DMS153 treated with DMSO at 0.1 percent for 48 hours (cell line): ENCODE results near the gene TAMM41.
"Not testable (repeated sequence)": the region's sequence is repeated elsewhere in the genome, so short reads cannot be mapped to it uniquely, and the experiment has no call there.

Experiments
- DNase-seq: peaks from one replicate; lab custom pipeline; 2025; ENCODE audit not compliant: unreplicated experiment; lab: John Stamatoyannopoulos, UW

TAMM41 gene, protein sequence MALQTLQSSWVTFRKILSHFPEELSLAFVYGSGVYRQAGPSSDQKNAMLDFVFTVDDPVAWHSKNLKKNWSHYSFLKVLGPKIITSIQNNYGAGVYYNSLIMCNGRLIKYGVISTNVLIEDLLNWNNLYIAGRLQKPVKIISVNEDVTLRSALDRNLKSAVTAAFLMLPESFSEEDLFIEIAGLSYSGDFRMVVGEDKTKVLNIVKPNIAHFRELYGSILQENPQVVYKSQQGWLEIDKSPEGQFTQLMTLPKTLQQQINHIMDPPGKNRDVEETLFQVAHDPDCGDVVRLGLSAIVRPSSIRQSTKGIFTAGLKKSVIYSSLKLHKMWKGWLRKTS

GRCh38 chr3:11846281-11847266 lies at the start of gene TAMM41:
TSS of gene TAMM41 (minus strand) at chr3:11846885. CDS start at chr3:11846636, 249 bp downstream.
- peak; percentile 38 for DNase-seq

DNA sequence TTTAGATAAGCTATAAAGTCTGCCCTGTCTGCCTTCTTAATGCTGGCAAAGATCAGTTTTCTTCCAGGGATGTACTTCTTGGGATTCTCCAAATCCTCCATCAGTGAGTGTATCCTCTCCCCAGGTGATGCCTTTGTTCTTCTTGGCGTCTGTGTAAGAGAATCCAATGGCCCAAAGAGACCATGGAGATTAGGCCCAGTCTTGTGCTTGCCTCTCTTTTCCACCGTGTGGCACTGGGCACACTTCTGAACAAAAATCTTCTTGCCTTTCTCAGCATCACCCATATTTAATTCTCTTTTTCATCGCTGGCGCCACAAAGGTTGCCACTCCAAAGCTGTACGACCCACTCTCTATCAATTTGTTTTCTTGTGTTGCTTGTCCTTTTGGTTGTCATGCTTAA lies 32.2 kb upstream of the TAMM41 start:
- DNase-seq = no peak

DNA sequence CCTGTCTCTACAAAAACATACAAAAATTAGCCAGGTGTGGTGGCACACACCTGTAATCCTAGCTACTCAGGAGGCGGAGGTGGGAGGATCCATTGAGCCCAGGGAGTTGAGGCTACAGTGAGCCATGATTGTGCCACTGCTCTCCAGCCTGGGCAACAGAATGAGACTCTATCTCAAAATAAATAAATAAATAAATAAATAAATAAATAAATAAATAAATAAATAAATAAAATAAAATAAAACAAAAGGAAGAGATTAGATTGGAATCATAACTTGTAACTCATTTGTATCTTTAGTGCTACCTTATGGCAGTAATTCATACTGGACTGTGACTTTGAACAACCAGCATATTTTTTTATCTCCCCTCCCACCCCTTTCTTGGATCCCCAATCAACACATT lies 28.0 kb upstream of the TAMM41 start:
- DNase-seq = not testable (repeated sequence)

DNA sequence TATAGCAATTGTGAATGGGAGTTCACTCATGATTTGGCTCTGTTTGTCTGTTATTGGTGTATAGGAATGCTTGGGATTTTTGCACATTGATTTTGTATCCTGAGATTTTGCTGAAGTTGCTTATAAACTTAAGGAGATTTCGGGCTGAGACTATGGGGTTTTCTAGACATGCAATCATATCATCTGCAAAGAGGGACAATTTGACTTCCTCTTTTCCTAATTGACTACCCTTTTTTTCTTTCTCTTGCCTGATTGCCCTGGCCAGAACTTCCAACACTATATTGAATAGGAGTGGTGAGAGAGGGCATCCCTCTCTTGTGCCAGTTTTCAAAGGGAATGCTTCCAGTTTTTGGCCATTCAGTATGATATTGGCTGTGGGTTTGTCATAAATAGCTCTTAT lies 17.1 kb upstream of the TAMM41 start:
- DNase-seq = not testable (repeated sequence)

- not testable (repeated sequence) for DNase-seq
Measured at GRCh38 chr3:11862584-11862983, 15.9 kb upstream of the TAMM41 start.

GRCh38 chr3:11862145-11862544 lies 15.5 kb upstream of the TAMM41 start:
- DNase-seq = not testable (repeated sequence)

- not testable (repeated sequence) for DNase-seq
Measured at GRCh38 chr3:11860213-11860612, 13.5 kb upstream of the TAMM41 start.

- no peak for DNase-seq
Measured at GRCh38 chr3:11853450-11853849, 6.8 kb upstream of the TAMM41 start.

DNA sequence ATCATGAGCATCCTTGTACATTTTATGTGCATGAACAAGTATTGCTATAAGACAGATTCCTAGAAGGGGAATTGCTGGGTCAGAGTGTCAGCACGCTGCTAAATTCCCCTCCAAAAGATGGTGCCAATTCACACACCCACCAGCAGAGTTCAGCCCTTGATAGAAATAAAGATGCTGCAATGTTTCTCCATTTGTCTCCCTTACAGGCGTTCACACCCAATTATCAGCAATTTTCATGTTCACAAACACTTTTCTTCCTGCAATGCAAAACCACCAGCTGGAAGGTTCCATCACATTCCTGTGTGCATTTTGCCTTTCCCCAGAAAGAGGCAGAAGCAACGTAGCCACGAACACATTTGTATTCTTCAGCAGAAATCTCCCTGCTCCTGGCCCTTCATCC lies 3.3 kb upstream of the TAMM41 start:
- DNase-seq = no peak

GRCh38 chr3:11847607-11848006 lies 922 bp upstream of the TAMM41 start:
- no peak for DNase-seq

GRCh38 chr3:11845651-11846050 lies 1.0 kb downstream of the TAMM41 start:
- DNase-seq = no peak

GRCh38 chr3:11844891-11845290 lies 1.8 kb downstream of the TAMM41 start:
- no peak for DNase-seq

DNA sequence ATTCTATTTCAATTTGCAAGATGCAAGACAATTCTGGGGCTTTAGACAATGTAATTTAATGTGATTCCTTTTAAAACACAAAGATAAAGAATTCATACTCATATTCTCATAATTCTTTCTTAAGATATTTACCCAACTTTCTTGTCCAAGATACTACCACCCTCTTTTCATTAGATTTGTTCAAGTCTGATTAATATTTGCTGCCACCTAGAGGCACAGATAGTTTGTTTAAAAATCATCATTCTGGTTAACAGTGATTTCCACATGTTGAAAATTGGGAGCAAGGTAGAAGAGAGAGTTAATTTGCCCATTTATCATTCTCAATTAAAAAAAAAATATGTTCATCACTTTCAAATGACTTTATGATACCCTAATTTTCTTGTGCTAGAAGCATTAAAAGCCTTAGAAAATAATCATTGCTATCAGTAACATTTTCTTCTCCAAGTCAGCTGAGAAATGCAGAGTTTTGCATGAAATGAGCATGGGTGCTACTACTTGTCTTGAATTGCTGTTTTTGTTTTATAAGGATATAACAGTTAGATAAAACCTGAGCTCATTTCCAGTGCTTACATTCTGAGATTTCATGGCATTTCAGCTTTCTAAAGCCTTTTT lies 11.6 kb downstream of the TAMM41 start:
- no peak for DNase-seq

- no peak for DNase-seq
Measured at GRCh38 chr3:11832981-11833905, 13.4 kb downstream of the TAMM41 start.

DNA sequence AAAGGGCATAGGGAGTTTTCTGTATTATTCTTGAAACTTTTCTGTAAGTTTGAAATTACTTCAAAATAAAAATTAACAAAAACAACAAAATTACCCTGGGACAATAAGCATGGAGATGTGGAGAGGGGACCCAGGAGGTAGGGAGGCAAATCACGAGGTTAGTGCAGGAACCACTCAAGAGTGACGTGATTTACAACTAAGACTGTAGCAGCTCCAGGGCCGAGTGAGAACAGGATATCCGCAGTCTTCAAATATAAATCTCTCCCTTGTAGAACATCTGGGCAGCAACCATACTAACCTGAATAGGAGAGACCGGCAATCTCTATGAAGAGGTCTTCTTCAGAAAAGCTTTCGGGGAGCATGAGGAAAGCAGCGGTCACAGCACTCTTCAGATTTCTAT lies 17.3 kb downstream of the TAMM41 start:
- no peak for DNase-seq

- DNase-seq = no peak
Measured at GRCh38 chr3:11826628-11827265, 19.9 kb downstream of the TAMM41 start.

DNA sequence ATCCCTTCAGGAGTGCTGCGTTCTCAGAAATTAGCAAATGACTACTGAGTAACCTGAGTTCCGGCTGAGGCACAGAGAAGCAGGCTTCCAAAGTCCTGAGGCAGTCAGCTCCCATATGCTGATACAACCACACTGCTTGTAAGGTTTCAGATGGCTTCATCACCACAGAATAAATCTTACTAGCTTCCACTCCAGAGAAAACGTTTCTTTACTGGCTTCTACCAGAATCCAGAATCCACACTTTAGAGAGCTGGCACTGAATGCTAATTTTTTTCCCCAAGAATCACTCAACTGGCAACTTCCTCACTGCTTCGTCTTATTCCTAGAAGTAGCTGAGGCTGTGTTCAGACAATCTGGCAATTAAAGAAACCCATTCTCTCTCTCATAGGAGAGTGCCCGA lies 21.4 kb downstream of the TAMM41 start:
- no peak for DNase-seq

DNA sequence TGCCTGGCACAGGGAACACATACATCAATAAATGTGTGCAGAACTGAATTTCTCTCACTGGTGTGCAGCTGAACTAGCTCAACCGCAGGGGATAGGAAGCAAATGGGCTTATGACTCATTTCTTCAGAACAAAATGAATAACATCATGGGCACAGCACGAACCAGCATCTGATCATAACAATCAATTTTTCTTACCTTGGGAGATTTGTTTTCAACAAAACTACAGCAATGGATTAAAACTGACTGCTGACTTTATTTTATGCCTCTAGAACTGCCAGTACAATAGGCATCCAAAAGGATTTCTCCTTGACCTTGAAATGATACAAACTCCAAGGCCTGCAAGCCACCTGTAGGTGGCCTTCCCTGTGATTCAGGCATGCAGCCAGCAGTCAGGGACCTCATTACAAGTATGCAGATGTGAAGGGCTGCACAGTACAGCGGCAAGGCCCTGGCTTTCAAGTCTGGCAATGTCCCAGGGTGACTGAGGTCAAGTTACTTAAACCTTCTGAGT lies 26.1 kb downstream of the TAMM41 start:
- DNase-seq = no peak

DNA sequence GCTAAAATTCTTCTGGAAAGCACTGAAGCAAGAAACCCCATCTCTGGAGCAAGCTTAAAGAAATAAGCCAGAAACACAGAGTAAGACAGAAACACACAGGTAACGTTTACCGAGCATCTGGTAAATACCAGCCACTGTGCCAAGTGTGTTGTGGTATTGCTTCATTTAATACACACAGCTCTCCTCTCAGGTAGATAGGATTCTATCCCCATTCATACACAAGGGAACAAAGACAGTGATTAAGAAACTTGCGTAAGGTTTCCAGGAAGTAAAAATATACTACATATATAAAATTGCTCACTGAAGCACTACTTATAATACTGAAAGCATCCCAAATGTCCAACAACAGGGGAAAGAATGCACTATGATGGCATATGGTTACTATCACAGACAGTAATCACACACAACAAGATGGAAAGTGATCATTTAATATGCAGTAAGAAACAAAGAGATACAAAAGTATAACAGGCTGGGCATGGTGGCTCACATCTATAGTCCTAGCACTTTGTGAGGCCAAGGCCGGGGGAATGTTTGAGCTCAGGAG lies 27.5 kb downstream of the TAMM41 start:
- no peak for DNase-seq
